CD4-positive, alpha-beta memory T cell (primary cell): Measurements from ENCODE around the gene GRIK4. TPM values are rescaled to one million over a fixed set of nuclear protein-coding genes. Genes with fewer than 3 reads are reported as not detected.

Experiments
- CTCF ChIA-PET: fragments of 350-600 bp; sonication (Branson Sonifier 250); formaldehyde crosslinking; loops from one replicate; lab custom pipeline; 2021; ENCODE audit warnings: inconsistent platforms; ENCODE audit not compliant: partially characterized antibody; lab: Charles Lee
- POLR2A ChIA-PET: fragments of 350-600 bp; sonication (Branson Sonifier 250); formaldehyde crosslinking; loops from one replicate; lab custom pipeline; 2021; ENCODE audit not compliant: partially characterized antibody; lab: Charles Lee
- DNase-seq, 5 donors: peaks; one replicate each; pipeline versions ENCODE4 v3.0.0 to v3.0.0-alpha.2; 2020 to 2022; ENCODE audit warnings: mixed read lengths in 1 of 5
- H3K27ac ChIP-seq: one replicate; pipeline ENCODE4 v1.7.0; 2013; ENCODE audit warnings: low read depth, low read length
- H3K27me3 ChIP-seq: 2 replicates; pipeline ENCODE4 v1.7.0; 2013; ENCODE audit warnings: mild to moderate bottlenecking, low read length, moderate library complexity; ENCODE audit not compliant: insufficient read depth
- H3K36me3 ChIP-seq: 2 replicates; pipeline ENCODE4 v1.7.0; 2013; ENCODE audit warnings: mild to moderate bottlenecking, low read length, moderate library complexity; ENCODE audit not compliant: insufficient read depth
- H3K4me1 ChIP-seq: 2 replicates; pipeline ENCODE4 v1.7.0; 2013; ENCODE audit warnings: mild to moderate bottlenecking, low read length, moderate library complexity; ENCODE audit not compliant: insufficient read depth
- H3K4me3 ChIP-seq, 2 donors: one replicate each; pipeline ENCODE4 v1.7.0; 2013; ENCODE audit warnings: low read length in 2 of 2, mild to moderate bottlenecking in 1 of 2
- H3K9me3 ChIP-seq, 2 donors: one replicate each; pipeline ENCODE4 v1.7.0; 2013; ENCODE audit warnings: low read length in 2 of 2, control low read depth in 1 of 2; ENCODE audit not compliant: control insufficient read depth in 1 of 2
- H3K27ac Mint-ChIP-seq, 7 donors: one replicate each; pipeline ENCODE4 v1.8.0; 2020 to 2021; ENCODE audit warnings: mixed read lengths in 7 of 7, mild to moderate bottlenecking in 6 of 7, inconsistent platforms in 3 of 7, moderate library complexity in 3 of 7
- H3K27me3 Mint-ChIP-seq, 2 donors: one replicate each; pipeline ENCODE4 v1.8.0; 2020 to 2021; ENCODE audit warnings: mixed read lengths in 2 of 2
- H3K36me3 Mint-ChIP-seq, 2 donors: one replicate each; pipeline ENCODE4 v1.8.0; 2020 to 2021; ENCODE audit warnings: mixed read lengths in 2 of 2, inconsistent platforms in 1 of 2, mild to moderate bottlenecking in 1 of 2
- H3K4me1 Mint-ChIP-seq, 4 donors: one replicate each; pipeline ENCODE4 v1.8.0; 2020 to 2021; ENCODE audit warnings: mixed read lengths in 4 of 4, mild to moderate bottlenecking in 1 of 4
- H3K4me3 Mint-ChIP-seq, 8 donors: one replicate each; pipeline ENCODE4 v1.8.0; 2020 to 2021; ENCODE audit warnings: mixed read lengths in 8 of 8, mild to moderate bottlenecking in 7 of 8, moderate library complexity in 6 of 8, inconsistent platforms in 3 of 8
- H3K9me3 Mint-ChIP-seq, 8 donors: one replicate each; pipeline ENCODE4 v1.8.0; 2020 to 2021; ENCODE audit warnings: mixed read lengths in 8 of 8, mild to moderate bottlenecking in 5 of 8, inconsistent platforms in 3 of 8, moderate library complexity in 1 of 8
- intact Hi-C: fragments of 100-400 bp; cut with micrococcal nuclease; formaldehyde crosslinking; loops from one replicate; pipeline ENCODE4 v1.15.1; 2023
- polyA plus RNA-seq, 2 donors: library from polyadenylated mRNA; unstranded; fragments of 300-500 nt; fragmentation: Illumina TruSeq; gene quantifications; one replicate each; pipeline ENCODE4 v1.2.3, GENCODE V29; 2021
- total RNA-seq, 2 experiments: library from RNA; stranded (reverse); gene quantifications; one replicate each; pipeline ENCODE4 v1.2.3, GENCODE V29; 2021

The GRIK4 gene
- total and polyA plus RNA-seq, 4 experiments from 2014 or later, result 0.06 TPM; not detected in 3

- peaks cover 0 to 2% (median 0%) of the 10 kb centered on the region in 8 donors for H3K9me3 Mint-ChIP-seq
- Histone ChIP-seq H3K27ac (no peak overlapping the region), H3K4me1 (no peaks in the 10 kb centered on the region), H3K9me3 (no peaks in the 10 kb centered on the region), H3K36me3 (no peaks in the 10 kb centered on the region), H3K4me3 (no peak overlapping the region), H3K27me3 (peaks cover 10% of the 10 kb centered on the region)
- DNase-seq, result no peak
- peaks cover 32 to 41% of the 10 kb centered on the region in 2 donors for H3K27me3 Mint-ChIP-seq
- no peak overlapping the region for H3K27ac Mint-ChIP-seq
- POLR2A ChIA-PET, result no interaction called here
- intact Hi-C loops, result no loop called here
- CTCF ChIA-PET, result no interaction called here
- H3K36me3 Mint-ChIP-seq, result no peaks in the 10 kb centered on the region
- H3K4me3 Mint-ChIP-seq, result peak overlapping the region in 1 of 8 donors; percentile 31
- peaks cover 0 to 4% (median 2%) of the 10 kb centered on the region in 4 donors for H3K4me1 Mint-ChIP-seq
These were observed 53.2 kb downstream of the GRIK4 start for GRCh38 chr11:120564573-120565311.

- Mint-ChIP-seq H3K27ac (no peak overlapping the region), H3K9me3 (peaks cover 0 to 2% (median 0%) of the 10 kb centered on the region in 8 donors), H3K27me3 (peaks cover 32 to 40% of the 10 kb centered on the region in 2 donors), H3K4me3 (peak overlapping the region in 1 of 8 donors; percentile 31), H3K4me1 (peaks cover 0 to 4% (median 2%) of the 10 kb centered on the region in 4 donors), H3K36me3 (no peaks in the 10 kb centered on the region)
- Histone ChIP-seq H3K27me3 (peaks cover 10% of the 10 kb centered on the region), H3K4me3 (no peak overlapping the region), H3K9me3 (no peaks in the 10 kb centered on the region), H3K27ac (no peak overlapping the region), H3K36me3 (no peaks in the 10 kb centered on the region), H3K4me1 (no peaks in the 10 kb centered on the region)
- ChIA-PET CTCF (no interaction called here), POLR2A (no interaction called here)
- intact Hi-C loops, result no loop called here
- DNase-seq, result no peak
These were observed 54.1 kb downstream of the GRIK4 start for GRCh38 chr11:120565466-120566155.

- no peak overlapping the region for H3K4me3 ChIP-seq
- no peak for DNase-seq
- Mint-ChIP-seq H3K27ac (no peak overlapping the region), H3K4me1 (peaks cover 0 to 4% (median 2%) of the 10 kb centered on the region in 4 donors), H3K27me3 (peaks cover 32 to 41% of the 10 kb centered on the region in 2 donors), H3K4me3 (no peak overlapping the region), H3K9me3 (peaks cover 0 to 2% (median 0%) of the 10 kb centered on the region in 8 donors), H3K36me3 (no peaks in the 10 kb centered on the region)
- no peak overlapping the region for H3K27ac ChIP-seq
- H3K36me3 ChIP-seq, result no peaks in the 10 kb centered on the region
- ChIA-PET CTCF (no interaction called here), POLR2A (no interaction called here)
- H3K9me3 ChIP-seq, result no peaks in the 10 kb centered on the region
- H3K27me3 ChIP-seq, result peaks cover 10% of the 10 kb centered on the region
- no peaks in the 10 kb centered on the region for H3K4me1 ChIP-seq
- intact Hi-C loops, result no loop called here
These were observed 54.6 kb downstream of the GRIK4 start for GRCh38 chr11:120566176-120566575.

GRCh38 chr11:120568572-120569307 is 57.2 kb downstream of the GRIK4 start:
- POLR2A ChIA-PET, result no interaction called here
- no peak for DNase-seq
- Mint-ChIP-seq H3K36me3 (no peaks in the 10 kb centered on the region), H3K9me3 (no peaks in the 10 kb centered on the region), H3K27me3 (peaks cover 22 to 31% of the 10 kb centered on the region in 2 donors), H3K27ac (no peak overlapping the region), H3K4me1 (peaks cover 0 to 4% (median 2%) of the 10 kb centered on the region in 4 donors), H3K4me3 (no peak overlapping the region)
- CTCF ChIA-PET, result no interaction called here
- H3K4me1 ChIP-seq, result no peaks in the 10 kb centered on the region
- no peak overlapping the region for H3K27ac ChIP-seq
- H3K9me3 ChIP-seq, result no peaks in the 10 kb centered on the region
- peaks cover 8% of the 10 kb centered on the region for H3K27me3 ChIP-seq
- intact Hi-C loops, result no loop called here
- no peaks in the 10 kb centered on the region for H3K36me3 ChIP-seq
- H3K4me3 ChIP-seq, result no peak overlapping the region

GRCh38 chr11:120569861-120570260 is 58.3 kb downstream of the GRIK4 start:
- ChIA-PET CTCF (no interaction called here), POLR2A (no interaction called here)
- Mint-ChIP-seq H3K4me3 (no peak overlapping the region), H3K9me3 (no peaks in the 10 kb centered on the region), H3K4me1 (peaks cover 0 to 4% (median 2%) of the 10 kb centered on the region in 4 donors), H3K36me3 (no peaks in the 10 kb centered on the region), H3K27ac (no peak overlapping the region), H3K27me3 (peaks cover 22 to 34% of the 10 kb centered on the region in 2 donors)
- peaks cover 6% of the 10 kb centered on the region for H3K27me3 ChIP-seq
- intact Hi-C loops, result no loop called here
- DNase-seq, result no peak
- H3K4me1 ChIP-seq, result no peaks in the 10 kb centered on the region
- H3K27ac ChIP-seq, result no peak overlapping the region
- no peaks in the 10 kb centered on the region for H3K9me3 ChIP-seq
- no peak overlapping the region for H3K4me3 ChIP-seq
- H3K36me3 ChIP-seq, result no peaks in the 10 kb centered on the region

GRCh38 chr11:120571476-120571875 is 59.9 kb downstream of the GRIK4 start:
- Histone ChIP-seq H3K27ac (no peak overlapping the region), H3K9me3 (no peaks in the 10 kb centered on the region), H3K4me3 (no peak overlapping the region), H3K27me3 (no peaks in the 10 kb centered on the region), H3K36me3 (no peaks in the 10 kb centered on the region), H3K4me1 (no peaks in the 10 kb centered on the region)
- intact Hi-C loops, result no loop called here
- no peaks in the 10 kb centered on the region for H3K9me3 Mint-ChIP-seq
- ChIA-PET CTCF (no interaction called here), POLR2A (no interaction called here)
- H3K27ac Mint-ChIP-seq, result no peak overlapping the region
- no peak for DNase-seq
- no peaks in the 10 kb centered on the region for H3K4me1 Mint-ChIP-seq
- H3K27me3 Mint-ChIP-seq, result peaks cover 17 to 31% of the 10 kb centered on the region in 2 donors
- no peak overlapping the region for H3K4me3 Mint-ChIP-seq
- no peaks in the 10 kb centered on the region for H3K36me3 Mint-ChIP-seq

- H3K27me3 ChIP-seq, result no peaks in the 10 kb centered on the region
- no peak for DNase-seq
- ChIA-PET CTCF (no interaction called here), POLR2A (no interaction called here)
- no peaks in the 10 kb centered on the region for H3K36me3 Mint-ChIP-seq
- H3K27me3 Mint-ChIP-seq, result peaks cover 12 to 31% of the 10 kb centered on the region in 2 donors
- no peaks in the 10 kb centered on the region for H3K9me3 Mint-ChIP-seq
- no peak overlapping the region for H3K27ac Mint-ChIP-seq
- H3K9me3 ChIP-seq, result no peaks in the 10 kb centered on the region
- H3K4me3 Mint-ChIP-seq, result no peak overlapping the region
- H3K4me1 Mint-ChIP-seq, result no peaks in the 10 kb centered on the region
- no peak overlapping the region for H3K27ac ChIP-seq
- no peak overlapping the region for H3K4me3 ChIP-seq
- H3K4me1 ChIP-seq, result no peaks in the 10 kb centered on the region
- intact Hi-C loops, result no loop called here
- H3K36me3 ChIP-seq, result no peaks in the 10 kb centered on the region
These were observed 62.3 kb downstream of the GRIK4 start for GRCh38 chr11:120573756-120574354.
